Spleen (tissue), 11 donors: Measurements from ENCODE around the gene TMEM272. TPM values are rescaled to one million over a fixed set of nuclear protein-coding genes. Genes with fewer than 3 reads are reported as not detected.

Source experiments
- DNase-seq: peaks from one replicate; pipeline ENCODE4 v3.0.0-alpha.2; 2020
- H3K27ac ChIP-seq, 8 donors: fragments of 200-600 bp; sonication (generic) in 7 of 8; 1 replicate in 4 of 8; 2 replicates in 4 of 8; pipeline versions ENCODE4 v1.5.0 to v1.8.0; 2016 to 2021; ENCODE audit warnings: inconsistent platforms in 4 of 8, mild to moderate bottlenecking in 4 of 8, moderate library complexity in 1 of 8
- H3K27me3 ChIP-seq, 7 donors: fragments of 200-600 bp; sonication (generic) in 6 of 7; replicated peaks in 1 of 7; 1 replicate in 4 of 7; 2 replicates in 3 of 7; pipeline versions ENCODE4 v1.5.0 to v1.8.0; 2016 to 2021; ENCODE audit warnings: inconsistent platforms in 3 of 7, mild to moderate bottlenecking in 1 of 7
- H3K36me3 ChIP-seq, 6 donors: fragments of 200-600 bp; sonication (generic) in 5 of 6; 1 replicate in 4 of 6; 2 replicates in 2 of 6; pipeline versions ENCODE4 v1.5.0 to v1.8.0; 2016 to 2021; ENCODE audit warnings: inconsistent platforms in 2 of 6
- H3K4me1 ChIP-seq, 6 donors: fragments of 200-600 bp; sonication (generic) in 5 of 6; 1 replicate in 3 of 6; 2 replicates in 3 of 6; pipeline versions ENCODE4 v1.5.0 to v1.8.0; 2016 to 2021; ENCODE audit warnings: inconsistent platforms in 3 of 6
- H3K4me3 ChIP-seq, 8 donors: fragments of 200-600 bp; sonication (generic) in 7 of 8; 1 replicate in 4 of 8; 2 replicates in 4 of 8; pipeline versions ENCODE4 v1.5.0 to v1.8.0; 2016 to 2021; ENCODE audit warnings: inconsistent platforms in 4 of 8, mild to moderate bottlenecking in 4 of 8, moderate library complexity in 2 of 8
- H3K9me3 ChIP-seq, 8 donors: fragments of 200-600 bp; sonication (generic) in 7 of 8; 1 replicate in 4 of 8; 2 replicates in 4 of 8; pipeline versions ENCODE4 v1.5.0 to v1.8.0; 2016 to 2021; ENCODE audit warnings: inconsistent platforms in 4 of 8
- CTCF ChIP-seq, 11 experiments: fragments of 200-600 bp in 7 of 11; fragments of 450-650 bp in 4 of 11; sonication (generic) in 4 of 11; IDR thresholded peaks in 8 of 11; conservative IDR thresholded peaks in 3 of 11; 1 replicate in 7 of 11; 2 replicates in 4 of 11; pipeline versions ENCODE4 v1.4.0 to v1.8.0; 2016 to 2021; ENCODE audit warnings: antibody characterized with exemption in 11 of 11, inconsistent platforms in 4 of 11, mild to moderate bottlenecking in 1 of 11
- POLR2A ChIP-seq, 3 donors: fragments of 450-650 bp; IDR thresholded peaks; one replicate each; pipeline ENCODE4 v1.5.1; 2017; ENCODE audit warnings: antibody characterized with exemption in 3 of 3, mild to moderate bottlenecking in 1 of 3
- POLR2AphosphoS5 ChIP-seq, 3 donors: sonication (generic); formaldehyde crosslinking; IDR thresholded peaks; one replicate each; pipeline ENCODE4 v1.5.1; 2017; ENCODE audit warnings: antibody characterized with exemption in 3 of 3
- WGBS, 5 donors: extraction: QIAGEN DNeasy Blood & Tissue Kit in 3 of 5; methylation state at CpG; one replicate each; pipeline versions ENCODE4 v1.1.5 to v1.1.7; 2013 to 2018; 5-methylcytosine and 5-hydroxymethylcytosine counted together
- intact Hi-C: fragments of 100-400 bp; cut with DNase I; formaldehyde crosslinking; loops from one replicate; pipeline ENCODE4 v1.15.0; 2023; ENCODE audit warnings: low total_unique reads
- polyA plus RNA-seq, 3 donors: library from polyadenylated mRNA; stranded (reverse); fragments of 200-250 nt; gene quantifications; one replicate each; pipeline ENCODE4 v1.2.1, GENCODE V29; 2013
- total RNA-seq, 7 donors: library from RNA; depleted of rRNA in 3 of 7; stranded (reverse); fragments of >200 nt in 3 of 7; fragmentation: NEBNext Ultra II Directional in 4 of 7; extraction: Animal tissue kit (Norgen Biotek cat#: 25700) in 4 of 7; gene quantifications; one replicate each; pipeline versions ENCODE4 v1.1.0 to v1.2.1, GENCODE V29; 2016 to 2021
- donor health status: healthy with polysubstance abuse.
- donor health status: DM: no; HTN: no; CAD: no; lungs with moderate emphysema.
- donor health status: DM: no; HTN: no; CAD: no.
- donor health status: Bipolar disorder and iron deficiency.
- donor health status: healthy.
- donor health status: DM: no; HTN: no; CAD: no.
- donor health status: DM: yes; HTN: yes; CAD: no.

Gene TMEM272
- total and polyA plus RNA-seq, 10 donors = 0.03 to 3.3 (median 1.1) TPM

DNA sequence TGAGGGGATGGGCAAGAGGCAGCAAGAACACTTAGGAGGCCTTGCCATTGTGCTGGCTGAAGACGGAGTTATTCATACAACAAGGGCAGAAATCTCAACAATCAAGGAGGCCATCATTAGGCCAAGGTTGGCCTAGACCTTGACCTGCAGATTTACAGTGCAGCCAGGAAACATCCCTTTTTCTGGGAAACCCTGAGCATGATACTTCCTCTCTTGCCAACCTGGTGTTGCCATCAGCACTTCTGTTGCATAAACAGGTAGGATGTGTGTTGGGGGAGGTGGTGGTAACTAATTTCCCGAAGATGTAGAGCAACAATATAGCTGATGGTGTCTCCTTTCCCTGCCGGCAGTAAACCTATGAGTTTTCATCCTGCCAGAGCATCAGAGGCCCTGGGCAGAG is 8.0 kb downstream of the TMEM272 start:
- Histone ChIP-seq H3K27me3 (no peaks in the 10 kb centered on the region), H3K36me3 (no peaks in the 10 kb centered on the region)
- WGBS, 5 donors = 56 to 82% (median 72%) methylated on average over 3 of the region's 3 CpGs

GRCh38 chr13:51834581-51835171 is 10.3 kb downstream of the TMEM272 start:
- intact Hi-C loops = no loop called here
- no peaks in the 10 kb centered on the region for H3K36me3 ChIP-seq
- H3K9me3 ChIP-seq = no peaks in the 10 kb centered on the region
- TF ChIP-seq POLR2AphosphoS5 (IDR thresholded peaks at IDR 0.05) (no peak), POLR2A (IDR thresholded peaks at IDR 0.05) (no peak), CTCF (IDR thresholded peaks at IDR 0.05 in 8 of 11, conservative IDR thresholded peaks at IDR 0.05 in 3 of 11) (no peak)
- H3K27ac ChIP-seq = peak overlapping the region in 2 of 8 donors; percentile 32 to 95
- 71 to 78% (median 71%) methylated on average over 5 to 7 of the region's 7 CpGs for WGBS, 5 donors
- peaks cover 0 to 46% (median 14%) of the 10 kb centered on the region in 6 donors for H3K4me1 ChIP-seq
- no peaks in the 10 kb centered on the region for H3K27me3 ChIP-seq
- DNase-seq = no peak
- no peak overlapping the region for H3K4me3 ChIP-seq

More for the DNA sequence above, 8.0 kb downstream of the TMEM272 start:
- no peaks in the 10 kb centered on the region for H3K9me3 ChIP-seq
- H3K4me3 ChIP-seq = peak overlapping the region in 1 of 8 donors; percentile 35
- DNase-seq = no peak
- intact Hi-C loops = no loop called here
- H3K27ac ChIP-seq = peak overlapping the region in 7 of 8 donors; percentile 55 to 88 (median 78)
- peak in 1 of 3 donors; percentile 56 for TF ChIP-seq POLR2AphosphoS5 (IDR thresholded peaks at IDR 0.05)
- TF ChIP-seq CTCF (IDR thresholded peaks at IDR 0.05 in 8 of 11, conservative IDR thresholded peaks at IDR 0.05 in 3 of 11) = no peak
- H3K4me1 ChIP-seq = peaks cover 0 to 30% (median 9%) of the 10 kb centered on the region in 6 donors

DNA sequence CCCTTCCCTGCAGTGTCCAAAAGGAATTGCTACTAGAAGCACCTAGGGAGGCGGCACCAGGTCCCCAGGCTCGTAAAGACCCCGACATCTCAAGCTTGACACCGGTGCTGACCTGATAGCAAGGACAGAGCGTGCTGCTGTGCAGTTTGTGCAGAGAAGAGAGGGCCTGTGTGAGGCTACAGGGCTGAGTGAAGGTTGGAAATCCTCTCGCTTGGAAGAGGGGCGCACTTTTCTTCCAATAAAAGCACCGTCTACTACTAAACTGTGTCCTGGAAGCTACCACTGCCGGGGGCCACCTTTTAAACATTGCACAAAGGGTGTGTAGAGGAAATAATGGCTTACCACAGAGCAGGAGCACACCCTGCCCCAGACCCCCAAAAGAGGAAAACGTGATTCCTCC is 11.0 kb downstream of the TMEM272 start:
- Histone ChIP-seq H3K9me3 (no peaks in the 10 kb centered on the region), H3K27me3 (no peaks in the 10 kb centered on the region), H3K27ac (peak overlapping the region in 2 of 8 donors; percentile 32 to 95), H3K4me1 (peaks cover 0 to 52% (median 17%) of the 10 kb centered on the region in 6 donors), H3K4me3 (no peak overlapping the region), H3K36me3 (no peaks in the 10 kb centered on the region)
- 62 to 70% (median 67%) methylated on average over 10 of the region's 10 CpGs for WGBS, 5 donors
- intact Hi-C loops = no loop called here
- DNase-seq = no peak
- no peak for TF ChIP-seq CTCF (IDR thresholded peaks at IDR 0.05 in 8 of 11, conservative IDR thresholded peaks at IDR 0.05 in 3 of 11)
- no peak for TF ChIP-seq POLR2AphosphoS5 (IDR thresholded peaks at IDR 0.05)
- TF ChIP-seq POLR2A (IDR thresholded peaks at IDR 0.05) = no peak

GRCh38 chr13:51832471-51833152 is 12.4 kb downstream of the TMEM272 start:
- TF ChIP-seq POLR2A (IDR thresholded peaks at IDR 0.05) = no peak
- TF ChIP-seq POLR2AphosphoS5 (IDR thresholded peaks at IDR 0.05) = peak in 1 of 3 donors; percentile 33
- peak; percentile 19 to 75 (median 65) for TF ChIP-seq CTCF (IDR thresholded peaks at IDR 0.05 in 8 of 11, conservative IDR thresholded peaks at IDR 0.05 in 3 of 11)
- no peak for DNase-seq
- no peaks in the 10 kb centered on the region for H3K27me3 ChIP-seq
- no peak overlapping the region for H3K4me3 ChIP-seq
- H3K9me3 ChIP-seq = no peaks in the 10 kb centered on the region
- intact Hi-C loops = no loop called here
- 53 to 65% (median 62%) methylated on average over 6 of the region's 6 CpGs for WGBS, 5 donors
- no peaks in the 10 kb centered on the region for H3K36me3 ChIP-seq
- H3K4me1 ChIP-seq = peaks cover 0 to 65% (median 25%) of the 10 kb centered on the region in 6 donors
- peak overlapping the region in 2 of 8 donors; percentile 32 to 95 for H3K27ac ChIP-seq
